ENCODE measurements around the gene PTPN4.

- no peak for TF ChIP-seq EZH2 (IDR thresholded peaks at IDR 0.05; ENCODE audit: insufficient read depth, poor library complexity, severe bottlenecking)
- TF ChIP-seq EZH2phosphoT487 (IDR thresholded peaks at IDR 0.05; ENCODE audit: insufficient read depth, low read depth), result no peak
These were observed 138.1 kb downstream of the PTPN4 start for GRCh38 chr2:119897736-119898395.
